Activated CD4-positive, alpha-beta T cell treated with anti-CD3 and anti-CD28 coated beads, Interleukin-2, amount 50 U/mL, for 16 hours (primary cell): ENCODE measurements around the gene IPO8.
A peak's percentile ranks its signal among the peaks of the same experiment; 100 is the strongest.

Experiments
- DNase-seq: peaks from one replicate; pipeline ENCODE4 v3.0.0-alpha.2; 2020

The IPO8 gene

DNA sequence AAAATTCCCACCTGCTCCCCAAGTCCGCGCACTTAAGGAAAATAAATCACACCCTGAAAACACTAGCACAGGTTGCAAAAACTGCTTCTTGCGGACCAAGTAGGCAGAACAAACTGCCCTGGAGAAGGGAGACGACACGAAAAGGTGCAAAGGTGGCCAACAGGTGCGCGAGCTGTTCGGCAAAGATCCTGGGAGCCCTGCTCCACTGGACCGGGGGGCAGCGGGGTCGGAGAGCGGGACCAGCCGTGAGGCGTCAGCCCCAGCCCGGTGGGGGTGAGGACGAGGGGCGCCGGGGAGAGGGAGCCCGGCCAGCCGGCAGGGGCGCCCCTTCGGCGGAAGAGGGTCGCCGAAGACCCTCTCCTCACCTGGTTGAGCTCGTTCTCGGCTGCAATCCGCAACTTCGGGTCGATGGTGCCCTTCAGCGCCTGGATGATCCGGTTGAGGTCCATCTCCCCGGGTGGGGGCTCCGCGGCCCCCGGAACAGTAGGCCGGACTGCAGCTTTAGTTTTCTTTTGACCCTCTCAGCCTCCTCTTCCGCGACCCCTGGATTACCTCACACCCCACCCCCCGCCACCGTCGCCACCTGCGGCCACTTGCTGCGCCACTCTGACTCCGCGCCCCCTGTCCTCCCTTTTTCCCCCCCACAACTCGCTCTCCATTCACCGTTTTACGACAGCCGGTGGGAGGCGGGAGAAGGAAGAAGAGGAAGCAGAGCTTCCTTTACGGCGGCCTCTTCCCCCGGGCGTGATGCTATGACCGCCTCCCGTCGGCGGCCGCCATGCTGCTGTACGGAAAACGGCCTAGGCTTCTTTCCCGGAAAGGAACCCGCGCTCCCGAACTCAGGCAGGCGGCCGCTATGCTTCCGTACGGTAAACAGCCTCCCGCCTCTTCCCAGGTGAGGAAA is at the start of gene IPO8:
TSS of gene IPO8 (minus strand) at position 671 of the 904 bp plus-strand sequence. CDS start at position 449, 222 bp downstream.
- DNase-seq, result peak; percentile 91

GRCh38 chr12:30744321-30744720 is 48.7 kb upstream of the IPO8 start:
- DNase-seq, result no peak

DNA sequence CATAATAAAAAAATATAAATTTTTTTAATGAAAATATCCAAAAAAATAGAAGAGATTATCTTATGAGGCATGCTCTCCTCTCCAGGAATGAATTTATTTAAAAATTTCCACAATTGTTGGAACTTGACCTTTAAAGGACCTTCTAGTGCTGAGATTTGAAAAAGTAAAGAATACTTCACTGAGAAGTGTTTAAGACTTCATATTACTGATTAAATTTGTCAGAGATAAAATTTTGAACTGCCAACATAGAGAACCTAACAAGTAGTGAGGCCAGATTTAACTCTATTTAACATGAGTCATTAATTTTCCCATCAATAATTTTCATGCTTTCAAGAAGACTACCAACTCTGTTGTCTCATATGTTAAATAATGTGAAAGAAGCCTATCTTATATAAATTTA is 44.6 kb upstream of the IPO8 start:
- DNase-seq, result no peak

GRCh38 chr12:30739020-30739419 is 43.4 kb upstream of the IPO8 start:
- DNase-seq, result no peak

DNA sequence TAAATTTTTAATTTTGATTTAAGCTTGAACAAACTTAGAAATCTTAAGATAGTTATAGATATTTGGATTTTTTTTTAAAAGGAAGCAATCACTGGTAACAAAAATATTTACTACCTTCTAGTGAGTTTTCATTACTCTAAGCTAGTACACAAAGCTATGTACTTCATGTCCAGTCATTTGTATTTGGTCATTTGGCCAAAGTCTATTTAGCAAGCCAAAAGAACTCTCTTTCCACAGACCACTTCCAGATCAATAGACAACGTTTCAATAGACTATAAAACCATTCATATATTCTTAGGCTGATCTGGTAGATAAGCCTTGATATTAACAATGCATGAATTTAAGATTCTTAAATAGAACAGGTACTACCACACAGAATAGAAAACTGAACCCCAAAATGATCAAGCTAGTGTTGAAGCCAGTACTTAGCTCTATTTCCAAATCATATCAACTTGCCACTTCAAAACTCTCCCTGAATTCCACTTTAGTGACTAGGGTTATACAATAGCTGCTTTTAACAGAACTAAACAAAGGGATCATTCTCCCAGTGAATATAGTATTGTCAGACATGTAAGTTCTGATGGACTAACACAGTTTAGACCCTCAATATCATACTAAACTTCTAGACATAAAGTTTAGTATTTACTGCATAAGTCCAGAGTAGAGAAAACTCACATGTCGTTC is 37.4 kb upstream of the IPO8 start:
- DNase-seq, result no peak

DNA sequence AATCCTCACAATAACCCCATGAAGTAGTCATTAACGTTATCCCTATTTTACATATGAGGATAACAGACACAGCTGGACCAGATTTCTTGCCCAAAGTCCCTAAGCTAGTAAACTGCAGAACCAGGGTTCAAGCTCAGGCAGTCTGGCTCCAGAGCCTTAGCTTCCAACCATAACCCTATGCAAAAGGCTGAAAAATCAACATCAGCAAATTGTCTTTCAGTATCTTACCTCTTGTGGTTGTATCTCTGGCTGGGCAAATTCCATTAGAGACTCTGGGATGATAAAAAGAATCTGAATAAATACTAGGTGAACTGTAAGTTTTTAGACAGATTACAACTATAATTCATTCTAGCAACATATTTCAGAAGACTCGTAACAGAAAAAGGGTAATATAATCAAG is 34.3 kb upstream of the IPO8 start:
- DNase-seq, result no peak

DNA sequence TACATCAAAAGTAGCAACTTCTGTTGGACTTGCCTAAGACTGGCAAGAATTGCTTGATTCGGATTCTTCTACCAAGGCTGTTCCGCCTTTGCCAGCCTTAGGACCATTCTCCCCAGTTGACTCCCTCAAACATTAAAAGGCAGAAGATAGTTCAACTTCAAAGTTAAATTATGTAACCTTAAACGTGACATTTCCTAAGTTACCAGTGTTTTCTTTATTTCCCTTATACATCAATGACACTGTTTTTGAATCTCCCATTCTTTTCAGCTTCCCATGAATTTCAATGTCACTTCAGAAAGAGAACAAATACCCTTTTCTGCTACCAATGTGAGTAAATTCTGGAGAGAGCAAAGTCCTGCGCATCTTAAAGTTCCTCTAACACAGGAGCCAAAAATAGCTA is 33.9 kb upstream of the IPO8 start:
- no peak for DNase-seq

DNA sequence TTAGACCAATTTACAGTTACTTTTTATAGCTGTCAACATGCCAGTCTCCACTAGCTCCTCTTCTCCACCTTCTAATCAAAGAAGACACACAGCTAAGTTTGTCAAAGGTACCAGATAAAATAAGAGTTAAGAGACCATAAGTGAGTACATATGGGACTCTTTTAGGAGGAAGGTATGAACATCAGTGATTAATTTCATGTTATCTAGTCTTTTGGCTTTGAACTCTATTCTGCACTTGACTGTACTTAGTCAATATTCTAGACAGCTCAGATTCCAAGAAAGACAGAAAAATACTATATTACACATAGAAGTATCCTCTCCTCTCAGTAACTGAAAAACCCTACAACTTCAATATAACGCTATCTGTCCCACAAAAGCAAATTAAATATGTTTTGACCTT is 31.0 kb upstream of the IPO8 start:
- DNase-seq, result no peak

GRCh38 chr12:30725739-30726138 is 30.1 kb upstream of the IPO8 start:
- peak; percentile 2 for DNase-seq

DNA sequence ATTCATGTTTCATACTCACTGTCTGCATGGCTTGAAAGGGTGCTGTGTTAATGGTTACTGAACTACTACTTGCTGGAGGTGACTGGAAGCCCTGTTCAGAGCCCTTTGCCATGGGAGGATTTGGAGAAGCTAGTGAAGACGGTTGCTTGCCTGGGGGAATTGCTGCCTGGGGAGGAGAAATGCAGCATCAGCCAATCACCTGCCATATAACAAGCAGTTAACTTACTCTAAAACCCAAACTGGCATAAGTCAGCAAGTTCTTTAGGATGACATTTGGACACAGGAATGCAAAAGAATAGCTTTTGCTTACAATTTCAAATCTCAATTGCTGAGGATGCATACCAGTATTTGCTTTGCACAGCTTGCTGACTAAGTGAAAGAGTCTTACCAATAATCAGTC is 23.4 kb upstream of the IPO8 start:
- no peak for DNase-seq

DNA sequence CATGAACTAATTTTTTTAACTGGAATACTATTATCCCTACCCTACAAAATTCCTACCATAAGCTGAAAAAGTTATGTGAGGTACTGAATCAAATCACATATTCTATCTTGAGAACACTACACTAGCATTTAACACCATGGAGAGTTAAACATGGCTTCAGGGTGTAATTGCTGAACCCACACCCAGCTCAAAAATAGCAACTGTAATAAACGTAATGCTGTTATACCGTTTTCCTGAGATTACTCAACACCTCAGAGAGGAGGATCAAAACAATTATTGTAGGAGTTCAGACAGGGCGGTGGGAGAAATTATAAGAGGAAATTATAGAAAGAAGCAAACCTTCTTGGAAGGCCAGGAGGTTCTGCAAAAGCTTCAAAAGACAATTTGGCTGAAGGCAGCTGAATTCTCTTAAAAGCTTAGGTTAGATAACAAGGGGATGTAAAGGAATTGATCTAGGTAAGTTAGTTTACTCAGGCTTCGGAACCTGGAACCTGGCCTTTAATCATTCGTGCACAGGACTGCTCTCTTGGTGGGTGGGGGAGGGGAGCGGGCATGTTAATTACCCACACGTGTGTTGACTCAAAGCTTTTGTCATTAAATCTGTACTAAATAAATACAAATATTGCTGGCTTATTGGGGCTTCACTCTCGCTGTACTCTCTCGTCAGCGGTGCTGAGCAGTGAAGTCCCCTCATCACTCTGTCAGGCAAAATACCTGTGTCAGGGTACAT is 12.1 kb upstream of the IPO8 start:
- no peak for DNase-seq

DNA sequence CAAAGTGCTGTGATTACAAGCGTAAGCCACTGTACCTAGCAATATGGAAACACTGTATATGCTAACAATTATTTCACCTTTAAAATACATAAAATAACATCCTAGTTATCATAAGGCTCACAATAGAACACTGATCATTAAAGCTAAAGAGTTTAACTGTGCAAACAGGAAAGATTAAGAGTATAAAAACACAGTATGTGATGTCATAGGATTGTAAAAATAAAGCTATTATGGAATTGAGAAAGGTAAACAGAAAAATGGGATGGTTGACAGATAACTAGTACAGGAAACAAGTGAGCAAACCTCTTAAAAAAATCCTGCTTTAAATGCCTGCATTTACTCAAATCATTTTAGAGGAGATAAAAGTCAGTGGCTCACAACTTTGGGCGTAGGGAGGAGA is 10.8 kb upstream of the IPO8 start:
- DNase-seq, result no peak

DNA sequence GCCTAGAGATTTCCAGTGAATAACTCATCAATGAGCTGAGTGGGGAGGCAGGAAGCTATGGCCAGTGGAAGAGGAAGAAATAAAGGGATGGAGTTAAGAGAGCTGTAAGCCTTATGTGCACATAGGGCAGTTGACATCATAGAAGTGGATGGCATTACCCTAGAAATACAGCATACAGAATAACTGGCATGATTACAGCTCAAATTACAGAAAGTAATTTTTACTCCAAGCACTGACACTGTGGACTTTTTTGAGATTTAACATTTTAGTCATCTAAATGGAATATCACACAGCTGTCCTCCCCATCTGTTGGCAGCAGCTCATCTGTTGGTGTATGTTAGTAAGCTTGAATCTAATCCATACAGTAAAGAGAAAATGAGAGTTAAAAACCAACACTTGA is 5.4 kb upstream of the IPO8 start:
- no peak for DNase-seq

GRCh38 chr12:30700216-30700900 is 4.7 kb upstream of the IPO8 start:
- no peak for DNase-seq

- DNase-seq, result no peak
Observed at GRCh38 chr12:30698346-30698745, 2.7 kb upstream of the IPO8 start.

- DNase-seq, result no peak
Observed at GRCh38 chr12:30696943-30697342, 1.3 kb upstream of the IPO8 start.

GRCh38 chr12:30696486-30696885 is 817 bp upstream of the IPO8 start:
- no peak for DNase-seq

- no peak for DNase-seq
Observed at GRCh38 chr12:30696103-30696408, 387 bp upstream of the IPO8 start.

- DNase-seq, result peak; percentile 8
Observed at GRCh38 chr12:30694412-30695198, 1.1 kb downstream of the IPO8 start.

DNA sequence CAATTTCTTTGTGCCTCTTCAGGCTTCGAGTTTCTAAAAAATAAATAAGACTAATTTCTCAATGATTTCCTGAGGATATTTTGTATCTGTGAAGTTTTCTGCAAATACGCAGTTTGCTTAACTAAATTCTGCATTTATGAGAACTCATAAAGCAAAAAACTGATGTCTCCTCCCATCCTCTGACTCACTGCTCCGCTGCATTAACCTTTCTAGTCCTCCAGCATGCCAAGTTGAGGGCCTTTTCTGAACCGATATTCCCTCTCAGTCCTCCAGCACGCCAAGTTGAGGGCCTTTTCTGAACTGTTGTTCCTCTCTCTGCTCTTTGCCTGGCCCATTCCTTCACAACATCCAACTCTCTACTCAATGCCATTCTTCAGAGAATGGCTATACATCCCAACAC is 3.2 kb downstream of the IPO8 start:
- no peak for DNase-seq

DNA sequence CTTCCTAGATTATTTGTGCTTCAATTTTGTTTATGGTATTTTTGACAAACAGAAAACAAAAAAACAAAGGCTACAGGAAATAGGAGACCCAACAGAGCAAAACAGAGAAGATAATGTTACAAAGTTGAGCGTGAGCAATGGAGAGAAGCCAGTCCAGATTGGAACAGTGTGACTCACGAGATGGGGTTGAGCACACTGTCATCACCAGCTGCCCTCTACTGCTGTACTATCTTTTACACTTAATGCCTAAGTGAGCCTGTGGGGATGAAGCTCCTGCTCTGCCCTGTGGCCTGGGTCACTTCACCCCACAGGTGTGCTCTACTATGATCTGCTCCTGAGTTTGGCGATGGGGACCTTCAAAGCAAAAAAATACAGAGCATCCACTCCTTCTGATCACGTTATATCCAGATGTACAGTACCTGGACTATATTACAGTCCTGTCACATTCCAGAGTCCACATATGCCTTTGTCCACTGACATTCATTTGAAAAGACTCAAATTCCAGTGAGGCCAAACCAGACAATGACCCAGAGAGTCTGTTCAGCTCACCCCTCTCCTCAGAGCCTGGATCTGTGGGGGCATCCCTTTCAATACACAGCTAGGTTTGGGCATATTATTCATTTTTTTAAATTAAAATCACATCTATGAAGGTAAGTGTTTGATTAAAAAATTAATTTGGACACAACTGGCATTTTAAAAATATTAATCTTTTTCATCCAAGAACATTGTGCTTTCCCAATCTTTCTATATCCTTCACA is 4.4 kb downstream of the IPO8 start:
- DNase-seq, result no peak
